Naive B cell (primary cell): ENCODE measurements around the gene NUMA1. TPM values are rescaled to one million over a fixed set of nuclear protein-coding genes. Genes with fewer than 3 reads are reported as not detected.

Experiments
- ATAC-seq, 2 donors: fragments of 150-1000 bp; cut with Tn5 transposase; 2 replicates each; pipeline ENCODE4 v1.10.0; 2021; ENCODE audit warnings: low read depth in 2 of 2, mild to moderate bottlenecking in 2 of 2, moderate library complexity in 2 of 2
- DNase-seq: peaks from one replicate; pipeline ENCODE4 v3.0.0; 2022
- H3K27ac Mint-ChIP-seq, 6 donors: one replicate each; pipeline ENCODE4 v1.8.0; 2020 to 2022; ENCODE audit warnings: mild to moderate bottlenecking in 6 of 6, mixed read lengths in 6 of 6, moderate library complexity in 5 of 6, inconsistent platforms in 2 of 6
- H3K27me3 Mint-ChIP-seq, 3 donors: one replicate each; pipeline ENCODE4 v1.8.0; 2021 to 2022; ENCODE audit warnings: mixed read lengths in 3 of 3, mild to moderate bottlenecking in 1 of 3
- H3K36me3 Mint-ChIP-seq, 2 donors: one replicate each; pipeline ENCODE4 v1.8.0; 2020 to 2022; ENCODE audit warnings: mixed read lengths in 2 of 2, inconsistent platforms in 1 of 2, mild to moderate bottlenecking in 1 of 2
- H3K4me1 Mint-ChIP-seq, 3 donors: one replicate each; pipeline ENCODE4 v1.8.0; 2020 to 2022; ENCODE audit warnings: mixed read lengths in 3 of 3, inconsistent platforms in 1 of 3, mild to moderate bottlenecking in 1 of 3, moderate library complexity in 1 of 3
- H3K4me3 Mint-ChIP-seq, 8 donors: one replicate each; pipeline ENCODE4 v1.8.0; 2020 to 2022; ENCODE audit warnings: mild to moderate bottlenecking in 8 of 8, mixed read lengths in 8 of 8, moderate library complexity in 8 of 8, inconsistent platforms in 2 of 8
- H3K9me3 Mint-ChIP-seq, 7 donors: one replicate each; pipeline ENCODE4 v1.8.0; 2020 to 2022; ENCODE audit warnings: mixed read lengths in 7 of 7, mild to moderate bottlenecking in 5 of 7, inconsistent platforms in 2 of 7, moderate library complexity in 1 of 7
- polyA plus RNA-seq, 6 donors: library from polyadenylated mRNA; unstranded; fragments of 300-500 nt; fragmentation: Illumina TruSeq; gene quantifications; one replicate each; pipeline ENCODE4 v1.2.3, GENCODE V29; 2021; ENCODE audit warnings: low read depth in 6 of 6

Gene NUMA1
- polyA plus RNA-seq, 6 donors from 2014 or later: 5.4 to 102 (median 20.4) TPM

GRCh38 chr11:71977090-71977489 is 103.3 kb downstream of the NUMA1 start:
- no peak overlapping the region for H3K4me3 Mint-ChIP-seq
- DNase-seq (no peak), ATAC-seq (no peak)
- no peaks in the 10 kb centered on the region for H3K27me3 Mint-ChIP-seq
- peaks cover 14 to 30% (median 28%) of the 10 kb centered on the region in 3 donors for H3K4me1 Mint-ChIP-seq
- peak overlapping the region in 4 of 6 donors; percentile 69 to 96 (median 80) for H3K27ac Mint-ChIP-seq
- no peaks in the 10 kb centered on the region for H3K36me3 Mint-ChIP-seq
- H3K9me3 Mint-ChIP-seq: no peaks in the 10 kb centered on the region

DNA sequence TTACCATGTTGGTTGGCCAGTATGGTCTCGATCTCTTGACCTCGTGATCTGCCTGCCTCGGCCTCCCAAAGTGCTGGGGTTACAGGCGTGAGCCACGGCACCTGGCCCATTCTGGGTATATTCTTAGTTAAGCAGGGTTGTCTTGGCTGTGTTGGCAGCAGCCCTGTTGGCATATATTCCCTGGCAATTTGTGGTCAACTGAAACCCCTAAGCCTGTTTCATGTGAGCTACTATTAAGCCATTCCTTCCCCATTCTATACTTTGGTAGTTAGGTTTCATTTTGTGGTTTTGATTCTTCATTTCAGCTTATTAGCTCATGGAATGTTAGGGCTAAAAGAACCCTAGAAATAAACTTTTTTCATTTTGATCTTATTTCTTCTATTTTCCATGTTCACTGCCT is 103.8 kb downstream of the NUMA1 start:
- H3K27ac Mint-ChIP-seq: peak overlapping the region in 4 of 6 donors; percentile 44 to 85 (median 52)
- no peaks in the 10 kb centered on the region for H3K9me3 Mint-ChIP-seq
- peaks cover 16 to 30% (median 28%) of the 10 kb centered on the region in 3 donors for H3K4me1 Mint-ChIP-seq
- H3K4me3 Mint-ChIP-seq: no peak overlapping the region
- ATAC-seq: no peak
- DNase-seq: no peak
- H3K36me3 Mint-ChIP-seq: no peaks in the 10 kb centered on the region
- H3K27me3 Mint-ChIP-seq: no peaks in the 10 kb centered on the region

GRCh38 chr11:71971680-71972079 is 108.7 kb downstream of the NUMA1 start:
- H3K27me3 Mint-ChIP-seq: no peaks in the 10 kb centered on the region
- no peak overlapping the region for H3K27ac Mint-ChIP-seq
- no peaks in the 10 kb centered on the region for H3K36me3 Mint-ChIP-seq
- H3K9me3 Mint-ChIP-seq: no peaks in the 10 kb centered on the region
- ATAC-seq: no peak
- no peak for DNase-seq
- H3K4me1 Mint-ChIP-seq: peaks cover 2 to 11% (median 4%) of the 10 kb centered on the region in 3 donors
- no peak overlapping the region for H3K4me3 Mint-ChIP-seq

DNA sequence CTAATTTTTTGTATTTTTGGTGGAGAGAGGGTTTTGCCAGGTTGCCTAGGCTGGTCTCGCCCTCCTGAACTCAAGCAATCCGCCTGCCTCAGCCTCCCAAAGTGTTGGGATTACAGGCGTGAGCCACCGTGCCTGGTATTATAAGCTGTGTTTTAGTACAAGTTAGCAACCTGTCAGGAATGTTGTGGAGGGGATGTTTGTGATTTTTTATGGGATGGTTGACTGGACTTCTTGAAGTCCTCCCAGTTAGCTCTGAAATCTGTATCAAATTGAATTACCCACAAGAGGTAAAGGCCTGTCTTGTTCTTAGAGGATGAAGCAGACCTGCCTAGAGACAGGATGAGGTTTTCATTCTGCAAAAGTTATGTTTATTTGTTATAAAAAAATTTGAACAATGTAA is 115.7 kb downstream of the NUMA1 start:
- DNase-seq: no peak
- Mint-ChIP-seq H3K4me3 (no peak overlapping the region), H3K9me3 (peaks cover 0 to 5% (median 2%) of the 10 kb centered on the region in 7 donors), H3K27me3 (no peaks in the 10 kb centered on the region), H3K4me1 (peaks cover 7 to 12% (median 11%) of the 10 kb centered on the region in 3 donors), H3K36me3 (peaks cover 9 to 10% of the 10 kb centered on the region in 2 donors), H3K27ac (no peak overlapping the region)
- no peak for ATAC-seq

DNA sequence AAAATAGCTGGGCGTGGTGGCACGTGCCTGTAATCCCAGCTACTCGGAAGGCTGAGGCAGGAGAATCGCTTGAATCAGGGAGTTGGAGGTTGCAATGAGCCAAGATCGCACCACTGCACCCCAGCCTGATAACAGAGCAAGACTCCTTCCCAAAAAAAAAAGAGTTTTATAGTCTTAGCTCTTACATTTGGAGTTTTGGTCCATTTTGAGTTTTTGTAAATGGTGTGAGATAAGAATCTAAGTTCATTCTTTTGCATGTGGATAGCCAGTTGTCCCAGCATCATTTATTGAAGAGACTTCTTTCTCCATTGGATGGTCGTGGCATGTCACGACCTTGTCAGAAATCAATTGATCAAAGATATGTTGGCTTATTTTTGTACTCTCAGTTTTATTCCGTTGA is 116.9 kb downstream of the NUMA1 start:
- Mint-ChIP-seq H3K27me3 (no peaks in the 10 kb centered on the region), H3K4me1 (peaks cover 7 to 12% (median 11%) of the 10 kb centered on the region in 3 donors), H3K4me3 (no peak overlapping the region), H3K9me3 (peaks cover 0 to 5% (median 2%) of the 10 kb centered on the region in 7 donors), H3K27ac (no peak overlapping the region), H3K36me3 (peaks cover 9 to 10% of the 10 kb centered on the region in 2 donors)
- ATAC-seq (no peak), DNase-seq (no peak)

DNA sequence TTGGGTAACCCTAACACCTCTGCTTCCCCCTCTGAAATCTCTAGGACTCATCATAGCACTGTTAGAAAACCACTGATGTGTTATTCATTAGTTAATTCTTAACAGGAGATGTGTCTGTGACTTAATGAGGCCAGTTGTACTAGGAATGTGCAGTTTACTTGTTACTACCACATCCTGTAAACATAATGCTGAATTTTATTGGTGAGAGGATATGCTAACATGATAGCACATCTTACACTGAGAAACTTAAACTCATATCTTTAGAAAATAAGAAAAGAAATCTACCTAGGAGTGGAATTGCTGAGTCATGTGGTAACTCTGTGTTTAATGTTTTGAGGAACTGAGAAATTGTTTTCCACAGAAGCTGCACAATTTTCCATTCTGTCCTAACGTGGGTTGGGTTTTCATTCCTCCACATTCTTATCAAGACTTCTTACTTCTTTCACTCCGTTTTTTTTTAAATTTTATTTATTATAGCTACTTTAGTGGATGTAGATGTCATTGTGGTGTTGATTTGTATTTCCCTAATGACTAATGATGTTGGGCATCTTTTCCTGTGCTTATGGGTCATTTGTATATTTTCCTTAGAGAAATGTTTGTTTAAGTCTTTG is 117.8 kb downstream of the NUMA1 start:
- Mint-ChIP-seq H3K9me3 (peaks cover 0 to 5% (median 2%) of the 10 kb centered on the region in 7 donors), H3K4me3 (peak overlapping the region in 1 of 8 donors; percentile 20), H3K36me3 (peaks cover 9 to 10% of the 10 kb centered on the region in 2 donors), H3K4me1 (peaks cover 7 to 12% (median 11%) of the 10 kb centered on the region in 3 donors), H3K27ac (peak overlapping the region in 2 of 6 donors; percentile 58 to 80), H3K27me3 (no peaks in the 10 kb centered on the region)
- no peak for ATAC-seq
- no peak for DNase-seq

- H3K36me3 Mint-ChIP-seq: peaks cover 5 to 6% of the 10 kb centered on the region in 2 donors
- ATAC-seq: no peak
- no peaks in the 10 kb centered on the region for H3K27me3 Mint-ChIP-seq
- no peak for DNase-seq
- peaks cover 6 to 21% (median 10%) of the 10 kb centered on the region in 3 donors for H3K4me1 Mint-ChIP-seq
- H3K9me3 Mint-ChIP-seq: peaks cover 0 to 4% (median 2%) of the 10 kb centered on the region in 7 donors
- no peak overlapping the region for H3K4me3 Mint-ChIP-seq
- H3K27ac Mint-ChIP-seq: peak overlapping the region in 2 of 6 donors; percentile 14 to 18
Measured at GRCh38 chr11:71955898-71956456, 124.4 kb downstream of the NUMA1 start.

Other genes starting within 250 kb of the NUMA1 start
- not detected for gene DEFB108B, start 247.3 kb downstream of the NUMA1 start, polyA plus RNA-seq
- gene DEFB131B, start 202.1 kb downstream of the NUMA1 start, polyA plus RNA-seq: not detected
- gene XNDC1N, start 151.9 kb downstream of the NUMA1 start, polyA plus RNA-seq: 1 to 10 TPM; 4.5 to 8.4 (median 6.0) TPM
- 10 to 100 TPM in 2 of 6 donors, 1 to 10 TPM in 4; 6.5 to 11.3 (median 9.2) TPM for gene RNF121, start 151.5 kb downstream of the NUMA1 start, polyA plus RNA-seq
- 10 to 100 TPM in 1 of 6 donors, 1 to 10 TPM in 5; 2.1 to 10.4 (median 5.7) TPM for gene IL18BP, start 81.6 kb downstream of the NUMA1 start, polyA plus RNA-seq
- gene LRRC51, start 308 bp upstream of the NUMA1 start, polyA plus RNA-seq: 1 to 10 TPM; 1.6 to 6.2 (median 3.2) TPM
- gene LAMTOR1, start 22.8 kb upstream of the NUMA1 start, polyA plus RNA-seq: 100 to 1,000 TPM; 108 to 191 (median 132) TPM
- gene TOMT, start 25.4 kb upstream of the NUMA1 start, polyA plus RNA-seq: not detected
- gene ANAPC15, start 32.2 kb upstream of the NUMA1 start, polyA plus RNA-seq: 10 to 100 TPM; 44.4 to 70.7 (median 54.3) TPM
- gene FOLR3, start 55.2 kb upstream of the NUMA1 start, polyA plus RNA-seq: under 1 TPM in 2 of 6 donors, not detected in 4; 0.51 to 0.75 TPM
- not detected for gene FOLR1, start 111.6 kb upstream of the NUMA1 start, polyA plus RNA-seq
- 1 to 10 TPM in 2 of 6 donors, under 1 TPM in 2, not detected in 2; 0.70 to 1.6 (median 1.2) TPM for gene FOLR2, start 136.3 kb upstream of the NUMA1 start, polyA plus RNA-seq
- 10 to 100 TPM in 1 of 6 donors, 1 to 10 TPM in 5; 4.8 to 13.1 (median 7.7) TPM for gene INPPL1, start 144.2 kb upstream of the NUMA1 start, polyA plus RNA-seq
- gene PHOX2A, start 163.6 kb upstream of the NUMA1 start, polyA plus RNA-seq: not detected